Body of pancreas (tissue), 4 donors: ENCODE results near the gene RRAGC. TPM values are rescaled to one million over a fixed set of nuclear protein-coding genes. Genes with fewer than 3 reads are reported as not detected.

Source experiments
- ATAC-seq: fragments of 150-250 bp; one replicate; pipeline ENCODE4 v1.9.1; 2016
- DNase-seq, 4 donors: peaks; one replicate each; pipeline ENCODE4 v3.0.0-alpha.2; 2019
- H3K27ac ChIP-seq, 4 donors: fragments of 200-600 bp; sonication (generic); 1 replicate in 3 of 4; 2 replicates in 1 of 4; pipeline versions ENCODE4 v1.5.1 to v1.6.1; 2016 to 2019; ENCODE audit warnings: mild to moderate bottlenecking in 1 of 4, mixed read lengths in 1 of 4, moderate library complexity in 1 of 4
- H3K27me3 ChIP-seq, 2 donors: fragments of 200-600 bp; sonication (generic); one replicate each; pipeline ENCODE4 v1.6.0; 2016; ENCODE audit warnings: mild to moderate bottlenecking in 1 of 2
- H3K36me3 ChIP-seq, 2 donors: fragments of 200-600 bp; sonication (generic); replicated peaks in 1 of 2; 2 replicates each; pipeline ENCODE4 v1.5.1; 2016; ENCODE audit warnings: low read depth in 2 of 2; ENCODE audit not compliant: insufficient read depth in 1 of 2
- H3K4me1 ChIP-seq: fragments of 200-600 bp; sonication (generic); one replicate; pipeline ENCODE4 v1.6.0; 2016
- H3K4me3 ChIP-seq, 2 donors: fragments of 200-600 bp; sonication (generic); 1 replicate in 1 of 2; 2 replicates in 1 of 2; pipeline ENCODE4 v1.5.1; 2016 to 2019
- H3K9me3 ChIP-seq, 3 donors: fragments of 200-600 bp; sonication (generic); 1 replicate in 2 of 3; 2 replicates in 1 of 3; pipeline ENCODE4 v1.5.1; 2016
- CTCF ChIP-seq, 7 experiments: fragments of 450-650 bp in 4 of 7; fragments of 200-600 bp in 3 of 7; sonication (generic) in 3 of 7; IDR thresholded peaks; one replicate each; pipeline ENCODE4 v1.5.1; 2016 to 2019; ENCODE audit warnings: antibody characterized with exemption in 7 of 7
- POLR2A ChIP-seq, 3 donors: fragments of 450-650 bp; IDR thresholded peaks; one replicate each; pipeline ENCODE4 v1.6.1; 2016; ENCODE audit warnings: antibody characterized with exemption in 3 of 3, mild to moderate bottlenecking in 2 of 3
- WGBS, 2 donors: methylation state at CpG; one replicate each; pipeline ENCODE4 v1.1.5; 2017; 5-methylcytosine and 5-hydroxymethylcytosine counted together
- intact Hi-C: fragments of 100-400 bp; cut with DNase I; formaldehyde crosslinking; loops from one replicate; pipeline ENCODE4 v1.15.1; 2023
- total RNA-seq, 2 donors: library from RNA; depleted of rRNA; stranded (reverse); fragments of >200 nt; gene quantifications; one replicate each; pipeline ENCODE4 v1.1.0, GENCODE V29; 2016

The RRAGC gene
- total RNA-seq, 2 donors from 2014 or later: 6.9 to 7.0 TPM

GRCh38 chr1:38888423-38889333 is 29.1 kb upstream of the RRAGC start:
- no peak for TF ChIP-seq POLR2A (IDR thresholded peaks at IDR 0.05)
- Histone ChIP-seq H3K27ac (no peak overlapping the region), H3K27me3 (no peaks in the 10 kb centered on the region), H3K4me1 (no peaks in the 10 kb centered on the region), H3K4me3 (no peak overlapping the region), H3K36me3 (no peaks in the 10 kb centered on the region), H3K9me3 (no peaks in the 10 kb centered on the region)
- ATAC-seq: no peak
- no peak for DNase-seq
- 81 to 84% methylated on average over 9 of the region's 9 CpGs for WGBS, 2 donors
- intact Hi-C loops: no loop called here

GRCh38 chr1:38885092-38885491 is 25.5 kb upstream of the RRAGC start:
- TF ChIP-seq POLR2A (IDR thresholded peaks at IDR 0.05) (no peak), CTCF (IDR thresholded peaks at IDR 0.05) (no peak)
- Histone ChIP-seq H3K9me3 (no peaks in the 10 kb centered on the region), H3K4me1 (no peaks in the 10 kb centered on the region), H3K4me3 (no peak overlapping the region), H3K36me3 (no peaks in the 10 kb centered on the region), H3K27ac (no peak overlapping the region), H3K27me3 (no peaks in the 10 kb centered on the region)
- 87 to 95% methylated on average over 2 of the region's 2 CpGs for WGBS, 2 donors
- ATAC-seq (no peak), DNase-seq (no peak)
- intact Hi-C loops: no loop called here

GRCh38 chr1:38881487-38881886 is 21.9 kb upstream of the RRAGC start, which contains the start of gene GJA9:
Gene GJA9, minus strand, starts transcription at chr1:38881587. Its CDS starts 5,489 bp downstream, at chr1:38876098.
- DNase-seq (no peak), ATAC-seq (no peak)
- Histone ChIP-seq H3K27me3 (no peaks in the 10 kb centered on the region), H3K4me1 (no peaks in the 10 kb centered on the region), H3K27ac (no peak within 1 kb of the TSS), H3K9me3 (no peaks in the 10 kb centered on the region), H3K4me3 (no peak within 1 kb of the TSS), H3K36me3 (no peaks in the 10 kb centered on the region)
- TF ChIP-seq CTCF (IDR thresholded peaks at IDR 0.05) (no peak), POLR2A (IDR thresholded peaks at IDR 0.05) (no peak)
- intact Hi-C loops: no loop called here

GRCh38 chr1:38875811-38876210 is 16.2 kb upstream of the RRAGC start:
- no peak for ATAC-seq
- Histone ChIP-seq H3K36me3 (no peaks in the 10 kb centered on the region), H3K9me3 (no peaks in the 10 kb centered on the region), H3K4me3 (no peak overlapping the region), H3K4me1 (peaks cover 19% of the 10 kb centered on the region), H3K27me3 (no peaks in the 10 kb centered on the region), H3K27ac (no peak overlapping the region)
- 85 to 86% methylated on average over 2 of the region's 2 CpGs for WGBS, 2 donors
- DNase-seq: no peak
- intact Hi-C loops: no loop called here
- TF ChIP-seq CTCF (IDR thresholded peaks at IDR 0.05) (no peak), POLR2A (IDR thresholded peaks at IDR 0.05) (no peak)

- TF ChIP-seq CTCF (IDR thresholded peaks at IDR 0.05) (peak in 3 of 7 experiments; percentile 17 to 33 (median 32)), POLR2A (IDR thresholded peaks at IDR 0.05) (peak in 2 of 3 donors; percentile 60 to 68)
- 0 to 3% methylated on average over 8 to 48 of the region's 69 CpGs for WGBS, 2 donors
- H3K36me3 ChIP-seq: no peaks in the 10 kb centered on the region
- intact Hi-C loops: no loop called here
- no peaks in the 10 kb centered on the region for H3K9me3 ChIP-seq
- DNase-seq (peak; percentile 96 to 97 (median 96)), ATAC-seq (peak; percentile 99)
- no peaks in the 10 kb centered on the region for H3K27me3 ChIP-seq
- H3K27ac ChIP-seq: peak within 1 kb of the TSS in 3 of 4 donors; percentile 55 to 82 (median 78)
- peaks cover 19% of the 10 kb centered on the region for H3K4me1 ChIP-seq
- peak within 1 kb of the TSS; percentile 84 to 85 for H3K4me3 ChIP-seq
Measured at GRCh38 chr1:38873027-38873969, 13.7 kb upstream of the RRAGC start, which contains the start of gene MYCBP. Gene MYCBP, minus strand, starts transcription at chr1:38873348. Its CDS starts 43 bp downstream, at chr1:38873305.
